Motor neuron (in vitro differentiated cells): ENCODE measurements around the gene MFAP3L. TPM values are rescaled to one million over a fixed set of nuclear protein-coding genes. Genes with fewer than 3 reads are reported as not detected.
A peak's percentile ranks its signal among the peaks of the same experiment; 100 is the strongest.

ENCODE experiments used
- ATAC-seq, 8 experiments: fragments of 200-7000 bp; cut with Tn5 transposase; replicated peaks in 6 of 8; 2 replicates each; pipeline ENCODE4 v1.8.0; 2021; ENCODE audit warnings: mild to moderate bottlenecking in 8 of 8, moderate library complexity in 8 of 8
- H3K27ac ChIP-seq, 2 donors: fragments of 250-450 bp; sonication (Bioruptor Pico); 2 replicates each; pipeline ENCODE4 v1.9.0; 2021; ENCODE audit warnings: antibody characterized with exemption in 2 of 2, mild to moderate bottlenecking in 2 of 2, moderate library complexity in 1 of 2
- H3K4me1 ChIP-seq, 2 donors: fragments of 250-450 bp; sonication (Bioruptor Pico); replicated peaks in 1 of 2; 2 replicates each; pipeline ENCODE4 v1.6.1; 2021; ENCODE audit warnings: antibody characterized with exemption in 2 of 2, mild to moderate bottlenecking in 2 of 2, moderate library complexity in 1 of 2
- H3K4me3 ChIP-seq, 5 donors: fragments of 250-450 bp; sonication (Bioruptor Pico); 2 replicates each; pipeline ENCODE4 v1.9.0; 2021; ENCODE audit warnings: antibody characterized with exemption in 5 of 5, mild to moderate bottlenecking in 5 of 5, moderate library complexity in 4 of 5
- WGBS, 10 experiments: fragments of 450-650 bp; shearing (Covaris generic); methylation state at CpG; one replicate each; pipeline ENCODE4 v1.0.0; 2022; 5-methylcytosine and 5-hydroxymethylcytosine counted together
- in situ Hi-C, 9 experiments: fragments of 400-800 bp; cut with MboI; loops; one replicate each; pipeline ENCODE4 v1.15.0; 2021; ENCODE audit warnings: low sequenced_read_pairs in 9 of 9, low pct_unique_long_range_greater_than_20kb in 2 of 9; ENCODE audit not compliant: unreplicated experiment in 9 of 9
- total RNA-seq, 8 experiments: library from RNA; unstranded; fragments of 300-600 nt; gene quantifications; 2 replicates each; pipeline versions ENCODE4 v1.2.3 to v1.2.4, GENCODE V29; 2022

Gene MFAP3L
- total RNA-seq, 8 experiments from 2014 or later, result 1.0 to 15.1 (median 4.4) TPM

DNA sequence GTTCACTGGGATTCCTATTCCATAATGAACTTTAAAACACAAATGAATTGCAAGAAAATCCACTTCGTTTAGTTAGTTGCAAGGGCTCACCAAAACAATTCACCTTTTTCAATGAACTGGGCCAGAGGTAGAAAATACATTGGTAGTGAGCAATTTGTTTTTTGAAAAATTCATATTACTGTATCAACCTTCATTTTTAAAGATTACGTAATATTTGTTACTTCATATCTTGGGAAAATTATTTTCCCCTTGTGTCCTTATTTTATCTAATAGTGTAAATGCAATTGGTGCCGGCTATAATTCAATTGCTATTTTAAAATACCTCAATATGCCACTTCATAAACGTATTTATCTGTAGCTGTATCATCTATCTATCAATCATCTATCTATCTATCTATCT lies 41.5 kb downstream of the MFAP3L start:
- no peak for ATAC-seq
- in situ Hi-C loops, result no loop called here
- Histone ChIP-seq H3K4me1 (peaks cover 0 to 31% of the 10 kb centered on the region in 2 donors), H3K4me3 (no peak overlapping the region), H3K27ac (no peak overlapping the region)
- 44 to 95% (median 82%) methylated on average over 2 to 4 of the region's 4 CpGs; no CpG with 5 or more reads in 1 of the 10 experiments for WGBS, 10 experiments

DNA sequence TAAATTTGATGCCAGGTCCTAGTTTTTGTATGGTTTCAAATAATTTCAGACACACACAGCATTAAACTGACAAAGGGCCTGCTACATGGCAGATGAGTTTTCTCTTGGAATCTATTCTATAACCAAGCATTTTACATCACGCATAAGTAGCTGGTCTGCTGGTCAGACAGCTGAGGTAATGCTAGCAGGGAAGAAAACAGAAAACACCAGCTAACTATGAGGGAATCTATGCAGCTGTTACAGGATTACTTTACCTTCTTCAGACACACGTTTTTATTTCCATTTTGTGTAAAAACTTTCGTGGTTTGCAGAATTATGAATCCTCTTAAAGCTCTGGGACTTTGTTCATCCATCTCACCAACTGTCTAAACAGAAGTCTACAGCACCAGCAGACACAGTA lies 42.0 kb downstream of the MFAP3L start:
- in situ Hi-C loops, result no loop called here
- H3K27ac ChIP-seq, result no peak overlapping the region
- peaks cover 0 to 31% of the 10 kb centered on the region in 2 donors for H3K4me1 ChIP-seq
- WGBS, 10 experiments, result 6 to 62% (median 48%) methylated on average over 1 to 3 of the region's 3 CpGs; no CpG with 5 or more reads in 1 of the 10 experiments
- H3K4me3 ChIP-seq, result no peak overlapping the region
- ATAC-seq, result peak in 4 of 8 experiments; percentile 26 to 57 (median 40)

DNA sequence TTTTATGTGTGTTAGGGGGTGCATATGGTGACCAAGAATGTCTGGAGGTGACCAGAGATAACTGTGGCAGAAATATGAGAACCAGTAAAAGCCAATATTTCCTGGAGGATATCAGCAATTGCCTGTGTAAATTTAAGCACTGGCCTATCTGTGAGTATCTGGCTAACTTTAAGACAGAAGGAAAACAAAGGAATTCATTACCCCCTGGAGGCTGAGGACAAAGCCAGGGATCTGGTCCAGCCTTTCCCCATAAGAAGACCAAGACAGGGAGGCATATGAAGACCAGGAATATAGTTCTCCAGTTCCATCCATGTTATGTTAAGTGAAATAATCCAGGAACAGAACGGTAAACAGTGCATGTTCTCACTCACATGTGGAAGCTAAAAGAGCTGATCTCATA lies 49.2 kb downstream of the MFAP3L start:
- WGBS, 10 experiments, result 0 to 90% (median 58%) methylated on average over 1 of the region's 1 CpG; no CpG with 5 or more reads in 2 of the 10 experiments
- no peak for ATAC-seq
- in situ Hi-C loops, result no loop called here
- no peak overlapping the region for H3K4me3 ChIP-seq
- no peak overlapping the region for H3K27ac ChIP-seq
- peaks cover 0 to 3% of the 10 kb centered on the region in 2 donors for H3K4me1 ChIP-seq

- WGBS, 10 experiments, result 8 to 100% (median 35%) methylated on average over 1 to 7 of the region's 14 CpGs; no CpG with 5 or more reads in 1 of the 10 experiments
- ATAC-seq, result peak in 4 of 8 experiments; percentile 29 to 61 (median 52)
- Histone ChIP-seq H3K4me3 (no peak overlapping the region), H3K4me1 (peaks cover 0 to 3% of the 10 kb centered on the region in 2 donors), H3K27ac (no peak overlapping the region)
- in situ Hi-C loops, result no loop called here
Measured at GRCh38 chr4:169975838-169976796, 50.1 kb downstream of the MFAP3L start.

DNA sequence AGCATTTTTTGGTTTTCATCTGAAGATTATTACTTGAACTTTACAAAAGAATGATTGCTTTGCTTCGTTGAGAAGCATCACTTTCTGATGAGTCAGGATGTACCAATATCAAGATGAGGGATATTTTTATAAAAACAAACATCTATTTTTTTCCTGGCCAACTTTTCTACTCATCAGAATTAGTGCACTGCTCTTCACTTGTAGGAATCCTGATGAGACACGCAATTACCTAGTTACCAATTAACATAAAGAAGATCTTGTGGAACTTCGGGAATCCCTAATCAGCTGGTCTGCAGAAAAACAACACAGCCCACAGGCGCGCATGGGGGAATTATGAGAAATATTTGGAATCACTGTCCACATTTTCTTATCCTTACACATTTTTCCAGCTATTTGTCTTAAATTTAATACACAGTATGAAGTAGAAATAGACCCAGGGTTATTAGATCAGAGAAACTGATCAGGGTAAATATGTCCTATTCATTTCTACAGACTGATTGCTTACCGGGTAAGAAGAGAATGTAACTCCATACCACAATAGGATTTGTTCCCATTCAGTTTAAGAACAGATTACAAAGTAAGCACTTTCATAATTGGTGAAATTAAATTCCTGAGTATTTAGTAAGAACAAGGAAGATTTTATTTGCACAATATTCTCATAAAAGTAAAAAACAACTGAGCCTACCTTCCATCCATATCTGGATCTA lies 50.9 kb downstream of the MFAP3L start:
- H3K4me1 ChIP-seq, result peaks cover 0 to 3% of the 10 kb centered on the region in 2 donors
- 17 to 100% (median 60%) methylated on average over 1 to 6 of the region's 6 CpGs for WGBS, 10 experiments
- no peak for ATAC-seq

GRCh38 chr4:169971456-169972015 lies 54.7 kb downstream of the MFAP3L start:
- peaks cover 0 to 3% of the 10 kb centered on the region in 2 donors for H3K4me1 ChIP-seq
- H3K27ac ChIP-seq, result no peak overlapping the region
- ATAC-seq, result no peak
- 38 to 89% (median 68%) methylated on average over 3 to 9 of the region's 9 CpGs for WGBS, 10 experiments
- in situ Hi-C loops, result no loop called here
- no peak overlapping the region for H3K4me3 ChIP-seq

More for the DNA sequence above, 50.9 kb downstream of the MFAP3L start:
- H3K27ac ChIP-seq, result no peak overlapping the region
- H3K4me3 ChIP-seq, result no peak overlapping the region
- in situ Hi-C loops, result no loop called here

DNA sequence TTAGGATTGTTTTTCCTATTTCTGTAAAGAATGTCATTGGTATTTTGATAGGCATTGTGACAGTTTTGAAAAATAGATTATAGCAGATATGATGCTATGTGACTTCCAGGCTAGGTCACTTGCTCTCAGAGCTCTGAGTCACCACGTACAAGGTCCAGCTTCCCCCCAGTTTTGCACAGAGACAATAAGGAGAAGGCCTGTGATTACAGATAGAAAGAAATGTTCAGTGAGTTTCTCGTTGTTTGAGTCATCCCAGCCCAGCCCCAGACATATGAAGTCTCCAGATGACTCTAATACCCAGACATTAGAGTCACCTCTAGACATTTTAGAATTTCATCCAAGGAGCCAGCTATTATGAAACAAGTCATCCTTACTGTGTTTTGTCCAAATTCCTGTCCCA lies 57.2 kb downstream of the MFAP3L start:
- no peak overlapping the region for H3K27ac ChIP-seq
- no peak overlapping the region for H3K4me3 ChIP-seq
- 0 to 100% (median 69%) methylated on average over 1 to 2 of the region's 2 CpGs; no CpG with 5 or more reads in 1 of the 10 experiments for WGBS, 10 experiments
- in situ Hi-C loops, result no loop called here
- H3K4me1 ChIP-seq, result no peaks in the 10 kb centered on the region
- peak in 1 of 8 experiments; percentile 39 for ATAC-seq

DNA sequence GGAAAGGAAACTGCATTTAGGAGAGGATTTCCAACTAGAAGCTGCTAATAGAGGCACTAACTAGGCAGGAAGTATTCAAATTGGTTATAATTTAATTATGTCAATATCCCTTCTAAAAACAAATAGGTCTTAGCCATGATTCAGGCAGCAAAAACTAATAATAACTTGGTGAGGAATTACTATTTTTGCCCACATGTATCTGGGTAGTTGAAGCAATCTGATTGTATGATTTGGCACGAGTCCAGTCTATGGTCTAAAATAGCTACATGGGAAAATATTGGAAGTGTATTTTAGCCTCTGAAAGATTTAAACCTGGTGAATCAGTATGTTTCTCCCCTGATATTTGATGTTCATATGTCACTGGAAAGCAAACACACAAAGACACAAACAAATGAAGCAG lies 62.2 kb downstream of the MFAP3L start:
- ATAC-seq, result no peak
- no peak overlapping the region for H3K4me3 ChIP-seq
- 0 to 92% (median 49%) methylated on average over 1 of the region's 1 CpG; no CpG with 5 or more reads in 4 of the 10 experiments for WGBS, 10 experiments
- no peak overlapping the region for H3K27ac ChIP-seq
- peaks cover 0 to 10% of the 10 kb centered on the region in 2 donors for H3K4me1 ChIP-seq
- in situ Hi-C loops, result no loop called here

- Histone ChIP-seq H3K27ac (no peak overlapping the region), H3K4me3 (no peak overlapping the region), H3K4me1 (peaks cover 9 to 27% of the 10 kb centered on the region in 2 donors)
- ATAC-seq, result peak in 5 of 8 experiments; percentile 18 to 80 (median 59)
- in situ Hi-C loops, result no loop called here
- 3 to 82% (median 60%) methylated on average over 1 to 3 of the region's 3 CpGs; no CpG with 5 or more reads in 1 of the 10 experiments for WGBS, 10 experiments
Measured at GRCh38 chr4:169959254-169959653, 66.9 kb downstream of the MFAP3L start.

- WGBS, 10 experiments, result 27 to 100% (median 82%) methylated on average over 1 to 6 of the region's 7 CpGs; no CpG with 5 or more reads in 1 of the 10 experiments
- H3K4me1 ChIP-seq, result peaks cover 9 to 27% of the 10 kb centered on the region in 2 donors
- no peak overlapping the region for H3K27ac ChIP-seq
- H3K4me3 ChIP-seq, result no peak overlapping the region
- in situ Hi-C loops, result no loop called here
- no peak for ATAC-seq
Measured at GRCh38 chr4:169958629-169959028, 67.6 kb downstream of the MFAP3L start.

GRCh38 chr4:169957785-169958184 lies 68.4 kb downstream of the MFAP3L start:
- H3K4me1 ChIP-seq, result peaks cover 9 to 27% of the 10 kb centered on the region in 2 donors
- in situ Hi-C loops, result no loop called here
- ATAC-seq, result no peak
- no peak overlapping the region for H3K4me3 ChIP-seq
- WGBS, 10 experiments, result 40 to 100% (median 94%) methylated on average over 1 to 3 of the region's 3 CpGs; no CpG with 5 or more reads in 6 of the 10 experiments
- no peak overlapping the region for H3K27ac ChIP-seq

DNA sequence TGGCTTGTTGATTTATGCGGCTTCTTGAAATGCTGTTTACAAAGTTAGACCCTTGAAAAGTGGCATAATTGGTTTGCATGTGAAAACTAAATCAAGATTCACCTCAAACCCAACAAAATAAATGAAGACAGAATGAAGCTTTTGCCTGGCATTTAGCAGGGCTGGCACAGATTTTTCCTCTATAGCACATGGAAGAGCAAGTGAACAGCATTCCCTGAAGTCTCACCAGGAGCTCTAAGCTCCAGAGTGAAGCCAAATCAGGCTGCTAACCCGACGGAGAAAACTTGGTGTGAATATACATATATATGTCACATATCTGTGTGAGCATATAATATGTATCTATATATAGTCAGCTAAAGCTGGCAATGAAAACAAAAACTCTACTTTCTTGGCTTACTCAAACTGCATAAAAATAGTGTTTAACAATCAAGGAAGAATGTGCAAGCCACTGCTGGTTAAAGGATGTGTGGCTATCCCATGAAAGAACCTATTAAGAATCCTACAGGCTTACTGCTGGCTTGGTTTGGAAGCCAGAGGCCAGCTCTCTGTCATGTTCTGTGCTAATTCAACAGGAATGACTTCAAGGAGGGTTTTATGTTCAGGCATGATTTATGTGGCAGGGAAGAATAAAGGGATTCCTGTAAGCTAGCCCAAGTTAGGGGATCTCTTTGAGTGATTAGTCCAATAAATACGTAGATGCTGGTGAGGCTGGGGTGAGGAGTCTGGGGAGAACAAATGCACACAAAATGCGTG lies 69.9 kb downstream of the MFAP3L start:
- WGBS, 10 experiments, result 0 to 87% (median 28%) methylated on average over 1 to 5 of the region's 5 CpGs; no CpG with 5 or more reads in 1 of the 10 experiments
- in situ Hi-C loops, result no loop called here
- no peak overlapping the region for H3K27ac ChIP-seq
- ATAC-seq, result peak in 5 of 8 experiments; percentile 84 to 98 (median 96)
- H3K4me3 ChIP-seq, result no peak overlapping the region
- H3K4me1 ChIP-seq, result peaks cover 9 to 27% of the 10 kb centered on the region in 2 donors
